Measurements from ENCODE around the gene HEYL.
A peak's percentile ranks its signal among the peaks of the same experiment; 100 is the strongest.

Gene HEYL

GRCh38 chr1:39635205-39635870, 4.1 kb downstream of the HEYL start:
- Histone ChIP-seq H3K36me3 (ENCODE audit: control insufficient read depth, insufficient read depth, low read length) (no peaks in the 10 kb centered on the region), H3K79me2 (no peaks in the 10 kb centered on the region), H3K9ac (no peak overlapping the region), H2AFZ (no peak overlapping the region), H3K4me1 (peaks cover 2% of the 10 kb centered on the region), H3K27me3 (ENCODE audit: control insufficient read depth, insufficient read depth, low read length) (no peaks in the 10 kb centered on the region), H3K4me2 (ENCODE audit: low read length) (no peak overlapping the region), H3K9me3 (ENCODE audit: control insufficient read depth, low read length) (no peaks in the 10 kb centered on the region), H3K4me3 (ENCODE audit: low read depth, low read length) (no peak overlapping the region), H3K27ac (peak overlapping the region; percentile 24)
- TF ChIP-seq, protein P1, sequence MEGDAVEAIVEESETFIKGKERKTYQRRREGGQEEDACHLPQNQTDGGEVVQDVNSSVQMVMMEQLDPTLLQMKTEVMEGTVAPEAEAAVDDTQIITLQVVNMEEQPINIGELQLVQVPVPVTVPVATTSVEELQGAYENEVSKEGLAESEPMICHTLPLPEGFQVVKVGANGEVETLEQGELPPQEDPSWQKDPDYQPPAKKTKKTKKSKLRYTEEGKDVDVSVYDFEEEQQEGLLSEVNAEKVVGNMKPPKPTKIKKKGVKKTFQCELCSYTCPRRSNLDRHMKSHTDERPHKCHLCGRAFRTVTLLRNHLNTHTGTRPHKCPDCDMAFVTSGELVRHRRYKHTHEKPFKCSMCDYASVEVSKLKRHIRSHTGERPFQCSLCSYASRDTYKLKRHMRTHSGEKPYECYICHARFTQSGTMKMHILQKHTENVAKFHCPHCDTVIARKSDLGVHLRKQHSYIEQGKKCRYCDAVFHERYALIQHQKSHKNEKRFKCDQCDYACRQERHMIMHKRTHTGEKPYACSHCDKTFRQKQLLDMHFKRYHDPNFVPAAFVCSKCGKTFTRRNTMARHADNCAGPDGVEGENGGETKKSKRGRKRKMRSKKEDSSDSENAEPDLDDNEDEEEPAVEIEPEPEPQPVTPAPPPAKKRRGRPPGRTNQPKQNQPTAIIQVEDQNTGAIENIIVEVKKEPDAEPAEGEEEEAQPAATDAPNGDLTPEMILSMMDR (IDR thresholded peaks at IDR 0.05), result no peak

DNA sequence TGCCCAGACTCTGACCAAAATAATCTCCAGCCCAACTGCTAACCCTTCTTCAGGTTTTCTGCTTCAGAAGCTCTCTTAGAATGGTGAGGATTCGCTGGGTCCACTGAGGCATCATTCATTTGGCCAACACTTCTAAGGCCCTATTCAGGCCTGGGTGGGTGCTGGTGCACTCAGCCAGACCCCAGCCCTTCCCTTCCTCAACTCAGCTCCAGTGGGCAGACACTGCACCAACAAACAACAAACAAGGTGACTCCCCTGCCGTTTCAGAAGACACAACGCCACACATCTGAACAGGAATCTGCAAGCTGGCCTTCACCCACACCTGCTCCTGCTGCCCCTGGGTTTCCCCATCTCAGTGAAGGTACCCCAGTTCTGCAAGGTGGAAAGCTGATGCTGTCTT, 6.0 kb downstream of the HEYL start:
- TF ChIP-seq, protein P1 (IDR thresholded peaks at IDR 0.05), result no peak
- Histone ChIP-seq H3K9ac (no peak overlapping the region), H3K9me3 (ENCODE audit: control insufficient read depth, low read length) (no peaks in the 10 kb centered on the region), H3K79me2 (no peaks in the 10 kb centered on the region), H3K27me3 (ENCODE audit: control insufficient read depth, insufficient read depth, low read length) (no peaks in the 10 kb centered on the region), H3K36me3 (ENCODE audit: control insufficient read depth, insufficient read depth, low read length) (no peaks in the 10 kb centered on the region), H3K4me2 (ENCODE audit: low read length) (peak overlapping the region; percentile 55), H2AFZ (no peak overlapping the region), H3K4me1 (peaks cover 2% of the 10 kb centered on the region), H3K4me3 (ENCODE audit: low read depth, low read length) (no peak overlapping the region), H3K27ac (no peak overlapping the region)

DNA sequence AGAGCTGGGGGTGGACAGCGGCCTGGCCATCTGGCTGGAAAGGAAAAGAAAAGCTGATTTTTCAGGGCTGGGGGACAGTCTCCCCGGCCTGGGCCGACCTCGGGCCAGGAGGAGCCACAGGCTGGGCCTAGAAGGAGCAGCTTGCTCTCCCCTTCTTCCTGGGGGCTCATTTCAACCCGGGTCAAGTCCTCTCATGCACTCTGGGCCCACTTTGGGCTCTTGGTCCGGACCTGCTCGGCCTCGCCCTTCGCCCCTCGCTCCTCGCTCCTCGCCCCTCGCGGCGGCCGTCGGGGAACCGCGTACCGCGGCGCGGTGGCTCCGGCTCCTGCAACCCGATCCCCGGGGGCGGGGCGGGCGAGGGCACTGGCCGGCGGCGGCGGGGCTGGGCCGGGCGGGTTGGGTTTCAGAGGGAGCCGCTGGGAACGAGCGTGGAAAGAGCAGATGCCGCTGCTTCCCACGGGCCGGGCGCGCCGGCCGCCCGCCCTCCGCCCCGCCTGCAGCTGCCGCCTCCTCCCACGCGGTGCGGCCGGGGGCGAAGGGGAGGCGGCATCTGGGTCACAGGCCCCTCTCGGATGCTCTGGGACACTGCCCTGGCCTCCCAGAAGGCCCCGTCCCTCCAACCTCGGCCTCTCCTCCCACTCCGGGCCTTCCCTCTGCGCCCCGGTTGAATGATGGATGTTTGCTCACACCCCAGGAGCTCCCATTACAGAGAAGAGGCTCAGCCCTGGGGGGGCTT, 6.6 kb downstream of the HEYL start:
- Histone ChIP-seq H3K27me3 (ENCODE audit: control insufficient read depth, insufficient read depth, low read length) (no peaks in the 10 kb centered on the region), H3K27ac (no peak overlapping the region), H2AFZ (no peak overlapping the region), H3K79me2 (no peaks in the 10 kb centered on the region), H3K4me3 (ENCODE audit: low read depth, low read length) (no peak overlapping the region), H3K36me3 (ENCODE audit: control insufficient read depth, insufficient read depth, low read length) (no peaks in the 10 kb centered on the region), H3K4me1 (peaks cover 2% of the 10 kb centered on the region), H3K9ac (no peak overlapping the region), H3K4me2 (ENCODE audit: low read length) (peak overlapping the region; percentile 55), H3K9me3 (ENCODE audit: control insufficient read depth, low read length) (no peaks in the 10 kb centered on the region)
- TF ChIP-seq, protein P1 (IDR thresholded peaks at IDR 0.05), result no peak

DNA sequence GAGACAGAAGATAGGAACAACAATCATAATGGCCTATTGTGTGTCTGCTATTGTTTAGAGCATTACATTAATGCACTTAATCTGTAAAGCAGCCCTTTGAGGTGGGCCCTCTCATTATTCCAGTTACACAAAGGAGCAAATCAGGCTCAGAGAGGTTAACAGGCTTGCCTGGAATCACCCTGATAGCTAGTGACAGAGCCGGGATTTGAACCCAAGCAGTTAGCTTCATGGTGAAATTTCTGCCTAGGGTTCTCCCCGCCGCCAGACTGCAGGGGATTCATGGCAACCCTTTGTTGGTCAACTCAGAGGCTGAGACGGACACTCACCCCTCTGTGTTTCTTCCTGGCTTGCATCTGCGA, 7.1 kb downstream of the HEYL start:
- TF ChIP-seq, protein P1 (IDR thresholded peaks at IDR 0.05), result no peak
- H3K27ac ChIP-seq, result no peak overlapping the region
- H3K4me3 ChIP-seq (ENCODE audit: low read depth, low read length), result no peak overlapping the region
- H3K79me2 ChIP-seq, result no peaks in the 10 kb centered on the region
- peaks cover 2% of the 10 kb centered on the region for H3K4me1 ChIP-seq
- no peaks in the 10 kb centered on the region for H3K27me3 ChIP-seq (ENCODE audit: control insufficient read depth, insufficient read depth, low read length)
- no peaks in the 10 kb centered on the region for H3K9me3 ChIP-seq (ENCODE audit: control insufficient read depth, low read length)
- H3K9ac ChIP-seq, result no peak overlapping the region
- no peaks in the 10 kb centered on the region for H3K36me3 ChIP-seq (ENCODE audit: control insufficient read depth, insufficient read depth, low read length)
- H2AFZ ChIP-seq, result no peak overlapping the region
- H3K4me2 ChIP-seq (ENCODE audit: low read length), result no peak overlapping the region
